CMK (cell line): ENCODE results near the gene ERMN.
"Not testable (repeated sequence)": the region's sequence is repeated elsewhere in the genome, so short reads cannot be mapped to it uniquely, and the experiment has no call there.

Source experiments
- DNase-seq: peaks from one replicate; pipeline ENCODE4 v3.0.0-alpha.2; 2010; ENCODE audit warnings: low read depth

The ERMN gene, protein sequence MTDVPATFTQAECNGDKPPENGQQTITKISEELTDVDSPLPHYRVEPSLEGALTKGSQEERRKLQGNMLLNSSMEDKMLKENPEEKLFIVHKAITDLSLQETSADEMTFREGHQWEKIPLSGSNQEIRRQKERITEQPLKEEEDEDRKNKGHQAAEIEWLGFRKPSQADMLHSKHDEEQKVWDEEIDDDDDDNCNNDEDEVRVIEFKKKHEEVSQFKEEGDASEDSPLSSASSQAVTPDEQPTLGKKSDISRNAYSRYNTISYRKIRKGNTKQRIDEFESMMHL

GRCh38 chr2:157325786-157326185 is at the start of gene ERMN:
ERMN (minus strand) TSS chr2:157325824; CDS start chr2:157325642, 182 bp downstream.
- DNase-seq = no peak

DNA sequence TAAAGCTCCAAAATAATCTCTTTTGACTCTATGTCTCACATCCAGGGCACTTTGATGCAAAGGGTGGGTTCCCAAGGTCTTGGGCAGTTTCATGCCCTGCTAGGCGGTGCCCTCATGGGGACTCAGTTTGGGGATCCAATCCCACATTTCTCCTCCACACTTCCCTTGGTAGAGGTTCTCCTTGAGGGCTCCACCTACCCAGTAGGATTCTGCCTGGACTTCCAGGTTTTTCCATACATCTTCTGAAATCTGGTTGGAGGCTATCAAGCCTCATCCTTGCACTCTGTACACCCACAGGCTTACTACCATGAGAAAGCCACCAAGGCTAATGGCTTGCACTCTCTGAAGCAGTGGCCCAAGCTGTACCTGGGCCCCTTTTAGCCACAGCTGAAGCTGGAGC is 49.8 kb upstream of the ERMN start:
- DNase-seq = no peak

GRCh38 chr2:157368508-157368907 is 42.9 kb upstream of the ERMN start:
- DNase-seq = not testable (repeated sequence)

GRCh38 chr2:157367704-157368103 is 42.1 kb upstream of the ERMN start:
- DNase-seq = no peak

GRCh38 chr2:157364257-157364974 is 38.8 kb upstream of the ERMN start:
- no peak for DNase-seq

GRCh38 chr2:157363612-157364101 is 38.0 kb upstream of the ERMN start:
- no peak for DNase-seq

- no peak for DNase-seq
Measured at GRCh38 chr2:157362627-157363026, 37.0 kb upstream of the ERMN start.

- no peak for DNase-seq
Measured at GRCh38 chr2:157361526-157361925, 35.9 kb upstream of the ERMN start.

DNA sequence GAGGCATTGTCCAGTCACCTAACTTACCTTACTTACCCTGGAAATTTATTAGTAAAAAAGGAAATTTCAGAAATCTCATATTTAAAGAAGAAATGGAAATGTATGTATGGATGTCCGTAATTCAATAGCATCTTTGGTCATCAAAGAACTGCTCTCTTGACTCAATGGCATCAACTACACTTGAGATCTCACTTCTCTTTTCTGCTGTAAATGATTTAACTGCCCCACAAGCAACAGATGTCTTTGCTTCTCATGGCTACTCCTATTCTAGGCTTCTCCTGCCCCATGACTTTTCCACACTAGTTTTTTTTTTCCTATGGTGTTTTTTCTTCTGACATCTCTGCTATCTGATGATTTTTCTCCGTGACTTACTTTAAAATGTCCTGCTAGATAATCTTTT is 34.0 kb upstream of the ERMN start:
- no peak for DNase-seq

GRCh38 chr2:157355618-157356017 is 30.0 kb upstream of the ERMN start:
- no peak for DNase-seq

- no peak for DNase-seq
Measured at GRCh38 chr2:157349949-157350515, 24.4 kb upstream of the ERMN start.

GRCh38 chr2:157348291-157348921 is 22.8 kb upstream of the ERMN start:
- no peak for DNase-seq

DNA sequence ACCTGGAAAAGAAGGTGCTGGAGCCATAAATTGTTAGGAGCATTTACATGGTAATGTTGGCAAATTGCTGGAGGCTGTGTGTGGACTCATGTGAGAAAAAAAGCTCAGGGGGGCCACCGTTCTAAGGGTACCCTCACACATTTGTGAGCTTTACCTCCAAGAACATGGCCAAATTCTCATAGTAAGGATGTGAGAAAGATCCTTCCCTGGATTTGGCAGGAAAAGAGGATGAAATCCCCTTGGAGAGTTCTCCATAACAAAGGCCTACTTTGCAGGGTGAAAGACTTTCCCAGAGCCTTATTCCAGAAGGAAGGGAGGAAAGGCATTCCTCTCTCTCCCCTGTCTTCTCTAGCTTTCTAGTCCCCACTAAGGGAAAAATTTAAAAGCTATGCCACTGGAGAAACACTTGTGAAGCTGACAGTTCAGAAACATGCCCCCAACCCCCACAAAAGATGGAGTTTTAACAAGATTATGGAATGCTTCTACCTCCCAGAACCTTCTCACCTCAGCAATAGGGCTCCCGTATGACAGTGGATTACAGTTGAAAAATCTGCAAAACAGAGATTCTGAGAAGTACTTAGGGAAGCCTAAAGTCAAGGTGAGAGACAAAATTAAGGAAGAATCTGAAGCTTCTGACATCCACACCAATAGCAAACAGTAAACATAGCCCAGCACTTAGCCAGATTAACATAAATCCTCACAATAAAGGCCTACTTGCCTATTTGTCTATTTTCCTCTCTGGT is 20.2 kb upstream of the ERMN start:
- DNase-seq = no peak

GRCh38 chr2:157341381-157341780 is 15.8 kb upstream of the ERMN start:
- DNase-seq = not testable (repeated sequence)

DNA sequence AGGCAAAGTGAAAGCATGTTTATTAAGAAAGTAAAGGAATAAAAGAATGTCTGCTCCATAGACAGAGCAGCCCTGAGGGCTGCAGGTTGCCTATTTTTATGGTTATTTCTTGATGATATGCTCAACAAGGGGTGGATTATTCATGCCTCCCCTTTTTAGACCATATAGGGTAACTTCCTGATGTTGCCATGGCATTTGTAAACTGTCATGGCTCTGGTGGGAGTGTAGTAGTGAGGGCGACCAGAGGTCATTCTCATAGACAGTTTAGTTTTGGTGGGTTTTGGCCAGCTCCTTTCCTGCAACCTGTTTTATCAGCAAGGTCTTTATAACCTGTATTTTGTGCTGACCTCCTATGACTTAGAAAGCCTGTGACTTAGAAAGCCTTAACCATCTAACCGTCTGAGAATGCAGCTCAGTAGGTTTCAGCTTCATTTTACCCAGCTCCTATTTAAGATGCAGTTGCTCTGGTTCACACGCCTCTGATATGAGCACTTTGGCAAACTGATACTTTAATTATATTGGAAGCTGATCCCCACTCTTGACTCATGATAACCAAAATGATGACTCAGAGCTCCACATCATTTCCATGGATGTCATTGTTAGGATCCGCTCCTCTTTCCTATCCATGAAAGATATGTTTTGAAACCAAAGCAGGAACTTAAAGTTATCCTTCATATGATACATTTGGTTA is 14.5 kb upstream of the ERMN start:
- no peak for DNase-seq

DNA sequence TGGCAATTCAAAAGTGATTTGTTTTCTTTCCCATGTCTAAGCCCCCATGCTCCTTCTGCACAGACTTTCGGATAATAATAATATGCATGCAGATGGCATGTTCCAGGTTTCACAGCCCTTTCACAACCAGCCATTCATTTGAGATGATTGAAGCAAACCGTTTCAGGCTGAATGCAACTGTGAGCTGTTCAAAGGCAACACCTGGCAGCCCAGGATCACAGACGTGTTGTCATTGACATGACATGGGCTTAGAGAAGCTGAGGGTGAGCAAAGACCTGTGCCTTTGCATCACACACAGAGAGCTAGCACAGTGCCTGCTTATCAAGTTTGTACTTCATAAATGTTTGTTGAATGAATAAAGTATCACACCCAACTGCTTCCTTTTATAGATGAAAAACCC is 12.4 kb upstream of the ERMN start:
- no peak for DNase-seq

DNA sequence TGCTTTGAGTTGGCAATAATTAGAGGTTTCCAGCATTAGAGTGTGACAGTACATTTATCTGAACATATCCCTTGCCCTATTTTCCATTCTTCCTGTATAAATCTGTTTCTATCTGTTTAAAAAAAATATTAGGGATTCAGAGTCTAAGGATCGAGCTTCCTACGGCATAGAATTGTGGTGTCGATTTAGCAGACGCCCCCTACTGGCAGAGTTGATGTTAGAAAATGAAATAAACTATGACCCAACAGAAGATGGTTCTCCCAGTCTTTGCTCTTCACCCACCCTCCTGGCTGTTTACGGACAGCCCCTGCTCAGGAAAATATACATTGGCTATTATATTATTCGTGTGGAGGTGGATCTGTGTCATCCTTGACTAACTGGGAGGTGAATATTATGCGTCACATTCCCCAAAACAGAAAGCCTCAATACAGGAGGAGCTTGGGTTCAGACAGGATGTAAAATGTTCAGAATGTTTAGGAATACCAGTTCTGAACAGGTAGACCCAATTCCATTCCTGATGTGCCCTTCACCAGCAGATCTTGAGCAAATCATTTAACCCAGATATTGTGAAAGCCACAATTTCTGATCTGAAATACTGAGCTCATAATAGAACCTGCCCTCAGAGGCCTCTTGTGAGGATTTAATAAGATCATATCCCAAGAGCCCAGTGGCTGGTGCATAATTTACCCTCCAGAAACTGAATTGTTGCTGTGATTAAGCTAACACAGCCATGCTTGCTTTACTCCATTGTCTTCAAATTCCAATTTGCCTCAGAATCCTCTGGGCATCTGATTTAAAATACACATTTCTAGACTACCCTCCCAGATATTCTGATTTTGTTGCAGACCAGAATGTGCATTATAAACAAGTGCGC is 10.8 kb upstream of the ERMN start:
- DNase-seq = peak; percentile 9

GRCh38 chr2:157334797-157335196 is 9.2 kb upstream of the ERMN start:
- DNase-seq = no peak

DNA sequence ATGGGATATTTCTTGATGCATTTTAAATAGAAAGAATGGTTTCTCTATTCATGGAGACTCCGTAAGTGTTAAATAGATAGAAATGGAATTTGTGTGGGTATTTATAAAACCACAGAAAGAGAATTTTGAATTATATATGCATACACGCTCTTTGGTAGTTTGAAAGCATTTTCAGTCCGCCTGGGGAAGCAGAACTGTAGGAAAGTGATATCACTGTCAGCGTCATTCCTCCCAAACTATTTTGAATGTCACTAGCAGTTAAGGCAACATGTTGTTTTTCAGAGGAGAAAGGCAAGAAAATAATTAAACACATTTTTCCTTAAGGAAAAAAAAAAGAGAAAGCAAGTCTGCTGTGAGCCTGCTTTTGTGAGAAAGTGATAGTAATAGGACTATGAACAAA is 8.7 kb upstream of the ERMN start:
- DNase-seq = no peak

- DNase-seq = no peak
Measured at GRCh38 chr2:157333304-157334047, 7.9 kb upstream of the ERMN start.
